GM12891 (cell line): ENCODE data around the gene SMYD3.

Source experiments
- DNase-seq: peaks from one replicate; pipeline ENCODE4 v3.0.0; 2011; ENCODE audit warnings: low spot score; ENCODE audit not compliant: insufficient read length
- FAIRE-seq: peaks from 2 replicates; lab custom pipeline; 2011; peaks lifted over from hg19 to GRCh38; lab: Jason Lieb, UNC
- PAX5 ChIP-seq: IDR thresholded peaks from 2 replicates; pipeline ENCODE4 v1.6.1; 2011; ENCODE audit warnings: low read length, moderate library complexity, mild to moderate bottlenecking; ENCODE audit not compliant: insufficient read depth, severe bottlenecking
- POLR2A ChIP-seq: IDR thresholded peaks from 2 replicates; pipeline ENCODE4 v1.6.1; 2011; ENCODE audit warnings: low read depth, low read length, control low read depth
- POLR2AphosphoS5 ChIP-seq: IDR thresholded peaks from 2 replicates; pipeline ENCODE4 v1.6.1; 2011; ENCODE audit warnings: low read depth, low read length, control low read depth
- POU2F2 ChIP-seq: IDR thresholded peaks from 2 replicates; pipeline ENCODE4 v1.6.1; 2011; ENCODE audit warnings: low read depth, mild to moderate bottlenecking, control low read depth, low read length, moderate library complexity
- SPI1 ChIP-seq: IDR thresholded peaks from 2 replicates; pipeline ENCODE4 v1.6.1; 2011; ENCODE audit warnings: low read depth, low read length, control low read depth
- TAF1 ChIP-seq: IDR thresholded peaks from 2 replicates; pipeline ENCODE4 v1.6.1; 2011; ENCODE audit warnings: low read depth, low read length, control low read depth

SMYD3 gene

DNA sequence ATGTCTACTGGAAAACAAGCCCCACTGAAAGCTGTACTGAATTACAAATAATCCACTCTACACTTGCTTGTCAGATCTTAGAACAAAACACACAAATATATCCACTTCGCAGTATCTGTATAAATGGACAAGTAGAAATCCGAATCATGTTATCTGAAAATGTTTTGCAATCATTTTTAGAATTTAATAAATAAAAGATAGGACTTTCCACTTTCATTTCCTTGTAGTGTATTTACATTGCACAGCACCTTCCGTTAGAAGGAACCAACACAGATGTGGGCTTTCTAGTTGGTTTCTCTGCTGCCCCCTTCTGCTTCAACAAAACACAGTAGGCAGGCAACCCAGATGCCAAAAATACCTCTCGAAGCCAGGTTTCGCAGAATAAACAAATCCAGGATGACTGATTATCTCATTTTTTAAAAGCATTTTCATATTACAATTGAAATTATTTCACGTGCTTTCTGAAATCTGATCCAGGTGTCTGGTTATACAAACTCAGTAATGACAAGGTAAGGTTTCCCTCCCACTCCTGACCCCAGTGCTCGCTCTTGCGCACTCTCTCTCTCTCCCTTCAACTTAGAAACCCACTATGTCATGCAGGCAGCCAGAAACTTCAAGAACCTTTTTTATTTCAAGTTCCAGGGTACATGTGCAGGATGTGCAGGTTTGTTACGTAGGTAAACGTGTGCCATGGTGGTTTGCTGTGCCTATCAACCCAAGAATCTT, 389.9 kb downstream of the SMYD3 start:
- no peak for TF ChIP-seq PAX5
- TF ChIP-seq TAF1: no peak
- no peak for TF ChIP-seq POU2F2
- peak; percentile 8; the same call in 1 of the 2 replicates for TF ChIP-seq SPI1
- no peak for TF ChIP-seq POLR2A
- TF ChIP-seq POLR2AphosphoS5: no peak
- FAIRE-seq (peak; percentile 45), DNase-seq (peak; percentile 20)

DNA sequence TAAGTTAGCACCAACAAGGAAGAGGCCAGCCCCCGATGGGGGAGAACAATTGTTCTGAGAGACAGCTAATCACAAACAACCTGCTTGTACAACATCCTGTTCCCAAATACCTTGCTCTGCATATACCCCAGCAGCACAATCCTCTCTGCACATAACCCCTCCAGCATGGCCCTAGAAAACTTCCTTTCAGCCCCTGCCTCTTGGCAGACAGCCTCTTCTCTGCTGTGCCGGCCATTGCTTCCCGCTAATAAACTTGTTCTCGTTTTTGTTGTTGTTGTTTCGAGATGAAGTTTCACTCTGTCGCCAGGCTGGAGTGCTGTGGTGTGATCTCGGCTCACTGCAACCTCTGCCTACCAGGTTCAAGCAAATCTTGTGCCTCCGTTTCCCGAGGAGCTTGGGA, 392.7 kb downstream of the SMYD3 start:
- no peak for FAIRE-seq
- no peak for TF ChIP-seq TAF1
- no peak for TF ChIP-seq POLR2AphosphoS5
- no peak for TF ChIP-seq PAX5
- no peak for TF ChIP-seq POLR2A
- TF ChIP-seq POU2F2: no peak
- no peak for TF ChIP-seq SPI1
- no peak for DNase-seq

DNA sequence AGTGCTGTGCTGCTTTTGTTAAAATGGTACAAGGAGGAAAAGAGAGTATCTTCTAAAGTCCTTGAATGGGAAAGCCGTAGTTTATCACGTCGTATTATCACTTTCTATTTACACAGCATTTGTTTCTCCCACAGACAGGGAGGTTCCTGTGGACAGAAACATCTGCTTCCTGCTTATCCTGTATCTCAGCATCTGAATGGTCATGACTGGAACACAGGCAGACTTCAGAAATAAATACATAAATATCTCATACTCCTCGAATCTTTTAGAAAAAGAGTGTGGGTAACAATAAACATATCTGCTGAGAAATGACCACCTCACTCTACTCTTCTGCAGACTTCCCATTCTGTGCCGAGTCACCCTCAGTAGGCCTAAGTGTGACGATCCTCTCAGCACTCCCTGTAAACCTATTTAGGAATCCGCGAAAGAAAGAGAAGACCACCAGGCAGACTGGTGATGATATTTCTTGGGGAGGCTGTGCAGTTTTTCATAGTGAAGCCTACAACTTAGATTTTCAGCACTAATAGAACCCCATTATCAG, 393.5 kb downstream of the SMYD3 start:
- FAIRE-seq: peak; percentile 75
- no peak for DNase-seq

DNA sequence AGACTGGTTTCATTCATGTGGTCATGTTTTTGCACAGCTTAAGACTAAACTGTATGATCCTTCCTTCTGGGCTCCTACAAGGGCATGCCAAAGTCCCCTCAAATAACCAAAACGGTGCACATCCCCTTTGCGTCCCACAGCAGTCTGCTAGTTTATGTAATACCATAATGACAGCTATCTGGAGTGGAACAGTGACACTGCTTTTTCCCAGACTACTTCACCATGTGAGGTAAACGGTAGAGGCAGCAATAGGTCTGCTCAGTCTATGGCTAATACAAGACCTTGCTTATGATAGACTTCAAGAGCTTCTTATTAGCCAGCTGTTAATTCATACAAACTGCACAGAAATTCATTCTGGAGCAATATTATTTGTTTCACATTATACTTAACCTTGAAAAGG, 395.5 kb downstream of the SMYD3 start:
- no peak for TF ChIP-seq POLR2A
- no peak for TF ChIP-seq POU2F2
- TF ChIP-seq SPI1: no peak
- TF ChIP-seq PAX5: no peak
- no peak for TF ChIP-seq TAF1
- TF ChIP-seq POLR2AphosphoS5: no peak
- no peak for FAIRE-seq
- no peak for DNase-seq

More for the DNA sequence above, 393.5 kb downstream of the SMYD3 start:
- TF ChIP-seq SPI1 (no peak), TAF1 (no peak), PAX5 (no peak), POU2F2 (no peak), POLR2AphosphoS5 (no peak), POLR2A (no peak)

DNA sequence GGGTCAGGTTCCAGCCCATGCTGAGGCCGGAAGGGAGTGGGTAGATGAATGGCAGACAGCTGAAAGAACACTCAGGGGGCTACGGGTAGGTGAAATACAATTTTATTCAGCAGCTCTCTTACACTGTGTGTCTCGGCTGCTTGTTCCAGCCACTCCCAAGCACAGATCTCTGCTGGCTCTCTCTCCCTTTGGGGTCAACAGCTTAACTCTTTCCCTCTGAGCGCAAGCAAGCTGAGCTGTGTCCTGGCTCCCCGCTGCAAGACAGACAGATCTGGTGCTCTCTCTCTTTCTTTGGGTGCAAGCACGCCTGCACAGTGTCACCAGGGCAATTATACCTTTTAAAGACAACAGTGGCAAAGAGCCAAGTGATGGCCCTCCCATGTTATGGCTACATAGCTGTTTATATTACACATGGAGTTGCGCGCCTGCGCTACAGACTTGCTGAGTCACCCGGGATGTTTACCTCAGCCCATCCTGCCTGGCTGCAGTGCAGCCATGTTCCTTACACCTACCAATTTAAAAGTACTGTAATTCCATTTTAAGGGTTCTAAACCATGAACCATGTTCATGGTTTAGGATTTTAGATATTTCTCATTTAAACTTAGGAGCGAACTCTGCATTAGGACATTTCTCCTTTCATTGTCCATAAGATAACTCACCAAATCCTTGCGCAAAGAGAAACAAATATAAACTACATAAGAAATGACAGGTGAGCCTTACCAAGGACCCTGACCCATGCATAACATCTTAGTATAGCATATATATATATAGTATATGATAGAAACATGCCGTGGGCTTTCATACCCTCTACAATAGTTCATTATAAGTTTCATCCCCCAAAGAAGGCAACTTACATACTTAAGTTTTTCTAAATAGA, 396.5 kb downstream of the SMYD3 start:
- TF ChIP-seq PAX5 (no peak), POLR2A (no peak), TAF1 (no peak), POU2F2 (no peak)
- FAIRE-seq: no peak
- DNase-seq: no peak

DNA sequence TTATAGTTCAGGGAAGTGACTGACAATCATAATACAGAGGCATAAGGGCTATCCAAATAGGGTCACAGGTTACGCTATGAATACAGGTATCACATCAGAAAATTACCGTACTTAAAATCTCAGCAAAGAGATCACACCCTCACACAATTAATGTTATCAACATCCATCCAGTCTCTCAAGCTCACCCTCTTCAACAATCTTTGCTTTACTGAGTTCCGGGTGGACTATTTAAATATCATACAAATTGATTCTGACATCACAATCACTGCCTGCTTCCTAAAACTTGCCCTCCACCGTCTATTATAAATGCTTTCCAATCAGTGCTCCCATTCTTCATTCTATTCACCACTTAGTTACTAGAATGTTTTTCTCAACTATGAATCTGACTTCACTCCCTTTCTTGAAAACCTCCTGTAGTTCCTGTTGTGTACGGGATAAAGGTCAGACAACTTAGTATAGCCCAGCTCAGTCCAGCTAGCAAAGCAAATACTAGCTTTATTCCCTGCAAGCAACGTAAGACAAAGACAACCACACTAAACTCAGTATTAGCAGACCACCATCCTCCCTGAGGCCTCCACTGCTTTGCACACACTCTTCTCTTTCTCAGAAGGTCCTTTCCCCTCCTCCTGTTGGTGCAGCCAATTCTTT, 398.7 kb downstream of the SMYD3 start:
- TF ChIP-seq POLR2A (no peak), POU2F2 (no peak), POLR2AphosphoS5 (no peak), TAF1 (no peak), PAX5 (no peak), SPI1 (no peak)
- no peak for DNase-seq
- no peak for FAIRE-seq

DNA sequence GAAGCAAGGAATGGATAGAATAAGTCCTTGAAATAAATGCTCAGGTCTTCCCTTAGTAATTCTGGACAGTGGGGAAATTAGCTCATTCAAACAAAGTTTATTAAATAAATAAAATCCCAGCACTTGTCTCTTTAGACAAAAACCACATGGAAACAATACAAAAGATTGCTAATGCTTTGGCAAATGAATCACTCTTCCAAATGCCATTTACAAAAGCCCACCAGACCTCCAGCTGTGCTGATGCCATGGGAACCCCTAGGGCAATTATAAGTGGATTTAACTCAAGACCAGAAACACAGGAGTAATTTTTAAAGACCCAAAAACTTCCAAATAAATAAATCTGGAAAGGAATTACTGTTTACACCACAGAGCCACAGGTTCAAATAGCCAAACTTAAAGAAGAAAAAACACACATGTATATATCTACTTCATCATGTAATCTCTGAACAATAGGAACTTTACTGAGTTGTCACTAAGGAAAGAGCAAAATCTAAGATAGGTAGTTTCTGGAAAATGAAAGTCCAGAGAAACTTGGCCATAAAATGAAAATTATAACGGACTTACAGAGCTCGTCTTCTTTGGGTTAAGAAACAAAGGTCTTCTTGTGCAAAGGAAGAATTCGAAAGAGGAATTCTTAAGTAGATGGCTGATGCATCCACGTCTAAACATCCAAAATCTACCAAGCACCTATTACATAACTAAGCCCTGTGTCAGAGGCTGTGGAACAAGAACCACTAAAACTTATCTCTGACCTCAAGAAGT, 399.4 kb downstream of the SMYD3 start:
- TF ChIP-seq TAF1 (no peak), PAX5 (no peak)
- DNase-seq: no peak
- FAIRE-seq: no peak

DNA sequence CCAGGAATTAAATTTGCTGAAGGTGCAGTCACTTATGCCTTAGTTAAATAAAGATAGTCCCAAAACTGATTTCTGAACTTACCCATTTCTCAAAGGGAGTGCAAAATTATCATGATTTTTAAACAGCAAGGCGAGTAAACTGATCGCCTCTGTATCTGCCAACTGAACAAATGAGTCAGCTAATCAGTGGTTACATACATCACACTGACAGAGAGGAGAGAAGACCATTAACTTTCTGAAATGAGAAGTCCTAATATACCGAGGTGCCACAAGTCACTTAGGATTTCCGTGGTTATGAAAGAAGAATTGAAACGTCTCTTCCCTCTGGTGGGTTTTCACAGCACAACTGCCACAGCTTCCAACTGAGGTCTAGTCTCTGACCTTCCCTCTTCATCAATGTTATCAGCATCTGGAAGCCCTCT, 400.7 kb downstream of the SMYD3 start:
- TF ChIP-seq SPI1: peak; percentile 16; the same call in 1 of the 2 replicates
- TF ChIP-seq POLR2A: no peak
- DNase-seq (no peak), FAIRE-seq (no peak)

DNA sequence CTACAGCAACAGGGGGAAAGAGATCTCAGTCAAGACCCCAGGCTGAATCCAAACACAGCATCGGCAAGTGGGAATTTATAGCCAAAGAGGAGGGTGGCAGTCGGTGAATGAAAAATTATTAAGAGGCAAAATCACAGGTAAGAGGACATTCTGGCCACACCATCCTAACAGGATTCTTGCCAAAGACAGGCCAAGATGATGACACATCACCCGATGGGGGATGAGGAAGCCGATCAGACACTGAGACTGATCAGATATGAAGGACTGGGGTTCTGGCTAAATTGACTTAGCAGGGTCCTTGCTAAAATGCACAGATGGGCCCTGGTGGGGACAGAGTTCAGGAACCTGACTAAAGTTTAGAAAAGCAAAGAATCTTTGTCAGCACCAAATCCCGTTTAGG, 402.2 kb downstream of the SMYD3 start:
- no peak for TF ChIP-seq TAF1
- FAIRE-seq: no peak
- DNase-seq: no peak
